K562 (cell line): Measurements from ENCODE around the gene HADHB.

ENCODE experiments used
- GABPB2 ChIP-seq: fragments of 250-450 bp; sonication (Bioruptor Pico); conservative IDR thresholded peaks from 2 replicates; pipeline ENCODE4 v1.5.1; 2021; ENCODE audit warnings: mild to moderate bottlenecking
- PRDM10 ChIP-seq: fragments of 450-650 bp; IDR thresholded peaks from 2 replicates; pipeline ENCODE4 v1.6.1; 2018; ENCODE audit not compliant: partially characterized antibody
- USF2 ChIP-seq: sonication (generic); formaldehyde crosslinking; IDR thresholded peaks from 2 replicates; pipeline ENCODE4 v1.5.0; 2020; ENCODE audit warnings: missing genetic modification reagents
- ZNF407 ChIP-seq: fragments of 450-650 bp; IDR thresholded peaks from 2 replicates; pipeline ENCODE4 v1.6.1; 2016; ENCODE audit warnings: low read depth

DNA sequence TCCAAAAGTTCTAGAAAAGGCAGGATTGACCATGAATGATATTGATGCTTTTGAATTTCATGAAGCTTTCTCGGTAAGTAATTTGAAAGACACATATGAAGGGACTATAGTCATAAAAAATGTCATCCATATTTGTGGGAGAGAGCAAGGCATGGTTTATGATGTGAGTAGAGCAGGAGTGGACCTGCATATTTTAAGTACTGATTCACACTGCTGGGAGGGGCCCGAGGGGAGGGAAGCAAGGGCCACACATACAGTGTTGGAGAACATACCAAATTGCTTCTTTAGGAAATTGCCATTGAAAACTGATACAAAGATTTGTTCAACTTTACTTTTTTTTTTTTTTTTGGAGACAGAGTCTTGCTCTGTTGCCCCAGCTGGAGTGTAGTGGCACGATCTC, 39.4 kb downstream of the HADHB start:
- TF ChIP-seq GABPB2 (CRISPR knock-in tag) (no peak), PRDM10 (no peak), USF2 (CRISPR knock-in tag) (no peak), ZNF407 (no peak)
